ENCODE data around the gene KAT2B. TPM values are rescaled to one million over a fixed set of nuclear protein-coding genes. Genes with fewer than 3 reads are reported as not detected.
A peak's percentile ranks its signal among the peaks of the same experiment; 100 is the strongest.

KAT2B gene
- total RNA-seq, 1 experiment from 2014 or later = 4.6 TPM

DNA sequence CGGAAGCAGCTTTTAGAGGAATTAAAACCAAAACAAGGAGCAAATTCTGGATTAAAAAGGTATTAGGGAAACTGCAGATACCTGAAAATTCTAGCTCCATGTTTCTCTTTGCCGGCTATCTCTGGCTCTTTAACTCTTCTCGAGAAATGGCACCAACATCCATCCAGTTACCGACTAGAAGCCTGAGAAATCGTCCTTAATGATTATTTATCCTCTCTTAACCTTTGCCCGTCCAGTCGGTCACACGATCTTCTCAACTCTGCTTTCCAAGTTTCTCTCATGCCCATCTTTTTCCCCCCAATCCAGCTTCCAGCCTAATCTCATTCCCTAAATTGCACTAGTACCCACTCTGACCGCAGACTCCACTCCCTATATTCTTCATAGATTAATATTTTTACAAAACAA lies 146.4 kb downstream of the KAT2B start:
- ChIA-PET POLR2A (ENCODE audit: low non-redundant PET) (interaction anchor here (0.6 kb wide), 1 partner anchor 239 kb away, joined by 11 read pairs; no protein-coding TSS in a partner anchor), CTCF (no interaction called here)
- TF ChIP-seq, protein P1, sequence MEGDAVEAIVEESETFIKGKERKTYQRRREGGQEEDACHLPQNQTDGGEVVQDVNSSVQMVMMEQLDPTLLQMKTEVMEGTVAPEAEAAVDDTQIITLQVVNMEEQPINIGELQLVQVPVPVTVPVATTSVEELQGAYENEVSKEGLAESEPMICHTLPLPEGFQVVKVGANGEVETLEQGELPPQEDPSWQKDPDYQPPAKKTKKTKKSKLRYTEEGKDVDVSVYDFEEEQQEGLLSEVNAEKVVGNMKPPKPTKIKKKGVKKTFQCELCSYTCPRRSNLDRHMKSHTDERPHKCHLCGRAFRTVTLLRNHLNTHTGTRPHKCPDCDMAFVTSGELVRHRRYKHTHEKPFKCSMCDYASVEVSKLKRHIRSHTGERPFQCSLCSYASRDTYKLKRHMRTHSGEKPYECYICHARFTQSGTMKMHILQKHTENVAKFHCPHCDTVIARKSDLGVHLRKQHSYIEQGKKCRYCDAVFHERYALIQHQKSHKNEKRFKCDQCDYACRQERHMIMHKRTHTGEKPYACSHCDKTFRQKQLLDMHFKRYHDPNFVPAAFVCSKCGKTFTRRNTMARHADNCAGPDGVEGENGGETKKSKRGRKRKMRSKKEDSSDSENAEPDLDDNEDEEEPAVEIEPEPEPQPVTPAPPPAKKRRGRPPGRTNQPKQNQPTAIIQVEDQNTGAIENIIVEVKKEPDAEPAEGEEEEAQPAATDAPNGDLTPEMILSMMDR (conservative IDR thresholded peaks at IDR 0.05; ENCODE audit: low read depth, low read length) = no peak
- no peak for TF ChIP-seq EZH2 (IDR thresholded peaks at IDR 0.05; ENCODE audit: borderline replicate concordance, low read depth, low read length, poor library complexity, severe bottlenecking)
- Histone ChIP-seq H3K36me3 (ENCODE audit: insufficient read depth, low read length, poor library complexity, severe bottlenecking) (peaks cover 18% of the 10 kb centered on the region), H3K4me1 (ENCODE audit: insufficient read depth, low read length, poor library complexity, severe bottlenecking) (peaks cover 9% of the 10 kb centered on the region), H3K27ac (ENCODE audit: low read depth, low read length, poor library complexity, severe bottlenecking) (peak overlapping the region; percentile 91), H3K9me3 (ENCODE audit: low read depth, low read length, poor library complexity, severe bottlenecking) (no peaks in the 10 kb centered on the region), H3K27me3 (replicated peaks; ENCODE audit: insufficient read depth, low read depth, low read length, poor library complexity) (no peaks in the 10 kb centered on the region), H3K4me3 (ENCODE audit: low read depth, low read length, poor library complexity, severe bottlenecking) (peak overlapping the region; percentile 82)
- DNase-seq (ENCODE audit: low spot score) = no peak
- intact Hi-C loops (cut with micrococcal nuclease; ENCODE audit: unreplicated experiment) = loop anchor here (5.0 kb wide), 1 partner anchor 299 kb away; no protein-coding TSS in a partner anchor
- TSS peak; percentile 97 for BruUV-seq (replicated peaks)

DNA sequence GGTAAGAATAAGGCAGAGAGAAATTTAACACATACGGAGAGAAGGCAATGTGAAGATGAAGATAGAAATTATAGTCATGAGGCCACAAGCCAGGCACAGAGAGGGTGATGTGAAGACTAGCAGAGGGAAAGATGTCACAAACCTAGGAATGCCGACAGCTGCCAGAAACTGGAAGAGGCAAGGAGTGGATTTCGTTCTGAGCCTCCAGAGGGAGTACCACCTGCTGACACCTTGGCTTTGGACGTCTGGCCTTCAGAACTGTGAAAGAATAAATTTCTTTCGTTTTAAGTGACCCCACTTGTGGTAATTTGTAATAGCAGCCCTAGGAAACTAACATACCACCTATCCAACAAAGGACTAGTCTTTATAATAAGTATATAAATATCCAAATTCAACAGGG lies 150.7 kb downstream of the KAT2B start:
- no TSS peak for BruUV-seq (replicated peaks)
- TF ChIP-seq, protein P1 (conservative IDR thresholded peaks at IDR 0.05; ENCODE audit: low read depth, low read length) = no peak
- TF ChIP-seq EZH2 (IDR thresholded peaks at IDR 0.05; ENCODE audit: borderline replicate concordance, low read depth, low read length, poor library complexity, severe bottlenecking) = no peak
- CTCF ChIA-PET = no interaction called here

DNA sequence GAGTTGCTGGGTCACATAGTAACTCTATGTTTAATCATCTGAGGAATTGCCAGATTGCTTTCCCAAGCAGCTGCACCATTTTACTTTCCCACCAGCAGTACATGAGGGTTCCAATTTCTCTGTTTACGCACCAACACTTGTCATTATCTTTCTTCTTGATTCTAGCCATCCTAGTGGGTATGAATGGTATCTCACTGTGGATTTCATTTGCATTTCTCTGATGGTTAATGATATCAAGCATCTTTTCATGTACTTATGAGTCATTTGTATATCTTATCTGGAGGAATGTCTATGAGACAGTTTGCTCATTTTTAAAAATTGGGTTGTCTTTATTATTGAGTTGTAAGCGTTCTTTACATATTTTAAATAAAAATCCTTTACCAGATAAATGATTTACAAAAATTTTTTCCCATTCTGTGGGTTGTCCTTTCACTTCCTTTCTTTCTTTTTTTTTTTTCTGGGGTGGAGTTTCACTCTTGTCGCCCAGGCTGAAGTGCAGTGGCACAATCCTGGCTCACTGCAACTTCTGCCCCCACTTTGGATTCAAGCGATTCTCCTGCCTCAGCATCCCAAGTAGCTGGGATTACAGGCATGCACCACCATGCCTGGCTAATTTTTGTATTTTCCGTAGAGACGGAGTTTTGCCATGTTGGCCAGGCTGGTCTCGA lies 154.7 kb downstream of the KAT2B start:
- BruUV-seq (replicated peaks) = no TSS peak
- TF ChIP-seq, protein P1 (conservative IDR thresholded peaks at IDR 0.05; ENCODE audit: low read depth, low read length) = no peak
- TF ChIP-seq EZH2 (IDR thresholded peaks at IDR 0.05; ENCODE audit: borderline replicate concordance, low read depth, low read length, poor library complexity, severe bottlenecking) = no peak
- H3K27me3 ChIP-seq (replicated peaks; ENCODE audit: insufficient read depth, low read depth, low read length, poor library complexity) = no peaks in the 10 kb centered on the region

More for the DNA sequence above, 150.7 kb downstream of the KAT2B start:
- no peaks in the 10 kb centered on the region for H3K27me3 ChIP-seq (replicated peaks; ENCODE audit: insufficient read depth, low read depth, low read length, poor library complexity)
- intact Hi-C loops (cut with micrococcal nuclease; ENCODE audit: unreplicated experiment) = no loop called here
- DNase-seq (ENCODE audit: low spot score) = no peak
- H3K27ac ChIP-seq (ENCODE audit: low read depth, low read length, poor library complexity, severe bottlenecking) = no peak overlapping the region
- POLR2A ChIA-PET (ENCODE audit: low non-redundant PET) = no interaction called here
- H3K9me3 ChIP-seq (ENCODE audit: low read depth, low read length, poor library complexity, severe bottlenecking) = no peaks in the 10 kb centered on the region
- H3K4me3 ChIP-seq (ENCODE audit: low read depth, low read length, poor library complexity, severe bottlenecking) = no peak overlapping the region
- H3K4me1 ChIP-seq (ENCODE audit: insufficient read depth, low read length, poor library complexity, severe bottlenecking) = no peaks in the 10 kb centered on the region
- H3K36me3 ChIP-seq (ENCODE audit: insufficient read depth, low read length, poor library complexity, severe bottlenecking) = no peaks in the 10 kb centered on the region

More for the DNA sequence above, 154.7 kb downstream of the KAT2B start:
- no peak for DNase-seq (ENCODE audit: low spot score)
- H3K9me3 ChIP-seq (ENCODE audit: low read depth, low read length, poor library complexity, severe bottlenecking) = no peaks in the 10 kb centered on the region
- no peaks in the 10 kb centered on the region for H3K36me3 ChIP-seq (ENCODE audit: insufficient read depth, low read length, poor library complexity, severe bottlenecking)
- H3K27ac ChIP-seq (ENCODE audit: low read depth, low read length, poor library complexity, severe bottlenecking) = no peak overlapping the region
- no peak overlapping the region for H3K4me3 ChIP-seq (ENCODE audit: low read depth, low read length, poor library complexity, severe bottlenecking)
- CTCF ChIA-PET = no interaction called here
- intact Hi-C loops (cut with micrococcal nuclease; ENCODE audit: unreplicated experiment) = no loop called here
- no peaks in the 10 kb centered on the region for H3K4me1 ChIP-seq (ENCODE audit: insufficient read depth, low read length, poor library complexity, severe bottlenecking)
- POLR2A ChIA-PET (ENCODE audit: low non-redundant PET) = no interaction called here
